CD4-positive, alpha-beta T cell treated with Interferon alpha-2 for 1 hour (primary cell): ENCODE results near the gene KLHL3.
A peak's percentile ranks its signal among the peaks of the same experiment; 100 is the strongest.

Experiments used
- DNase-seq, 2 donors: peaks; one replicate each; pipeline ENCODE4 v3.0.0-alpha.2; 2020 to 2022

The KLHL3 gene

DNA sequence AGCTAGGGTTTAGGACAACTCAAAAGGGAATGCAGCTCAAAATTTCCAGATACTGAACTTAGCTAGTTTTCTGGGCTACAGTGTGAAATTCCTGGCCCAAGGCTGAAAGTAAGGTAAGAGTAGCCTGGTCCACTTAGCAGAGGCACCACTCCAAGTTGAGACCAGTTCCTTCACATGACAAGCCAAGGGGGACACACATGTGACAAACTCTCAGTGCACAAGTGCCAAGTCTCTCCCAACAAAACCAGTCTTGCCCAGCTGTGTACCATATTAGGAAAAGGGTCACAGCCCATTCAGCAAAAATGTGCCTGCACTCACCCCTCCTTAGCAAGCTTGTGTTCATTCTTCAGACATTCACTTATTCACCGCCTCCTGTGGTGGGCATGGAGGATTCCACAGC is 27.8 kb downstream of the KLHL3 start:
- DNase-seq = no peak

DNA sequence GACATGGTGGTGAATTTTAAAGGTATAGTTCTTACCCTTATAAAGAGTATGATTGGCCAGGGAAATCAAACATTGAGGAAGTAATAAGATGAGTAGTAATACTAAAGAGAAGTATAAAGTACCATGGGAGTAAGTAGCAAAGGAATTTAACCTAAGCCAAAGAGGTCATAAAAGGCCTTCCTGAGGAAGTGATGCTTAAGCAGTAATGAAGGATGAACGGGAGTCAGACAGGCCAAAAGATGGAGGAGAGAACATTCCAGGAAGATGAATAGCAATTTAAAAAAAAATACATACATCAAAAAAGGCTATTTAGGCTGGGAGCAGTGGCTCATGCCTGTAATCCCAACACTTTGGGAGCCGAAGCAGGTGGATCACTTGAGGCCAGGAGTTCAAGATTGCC is 29.0 kb downstream of the KLHL3 start:
- no peak for DNase-seq

DNA sequence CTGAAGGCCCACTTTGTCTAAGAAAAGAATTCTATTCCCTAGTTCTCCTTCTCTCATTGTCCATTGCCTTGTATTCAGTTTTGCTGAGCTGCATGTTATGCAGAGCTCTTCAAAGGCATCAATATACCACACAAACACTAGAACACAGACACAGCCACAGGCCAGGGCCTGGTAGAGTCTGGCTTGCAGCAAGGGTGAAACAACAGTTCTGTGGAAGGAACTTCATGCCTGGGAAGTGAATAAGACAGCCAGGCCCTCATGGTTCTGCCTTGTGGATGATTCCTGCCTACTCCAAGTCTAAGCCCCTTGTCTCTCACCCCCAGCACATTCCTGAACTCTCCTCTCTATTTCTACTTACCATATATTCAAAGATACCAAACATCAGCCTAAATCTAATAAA is 30.8 kb downstream of the KLHL3 start:
- no peak for DNase-seq

DNA sequence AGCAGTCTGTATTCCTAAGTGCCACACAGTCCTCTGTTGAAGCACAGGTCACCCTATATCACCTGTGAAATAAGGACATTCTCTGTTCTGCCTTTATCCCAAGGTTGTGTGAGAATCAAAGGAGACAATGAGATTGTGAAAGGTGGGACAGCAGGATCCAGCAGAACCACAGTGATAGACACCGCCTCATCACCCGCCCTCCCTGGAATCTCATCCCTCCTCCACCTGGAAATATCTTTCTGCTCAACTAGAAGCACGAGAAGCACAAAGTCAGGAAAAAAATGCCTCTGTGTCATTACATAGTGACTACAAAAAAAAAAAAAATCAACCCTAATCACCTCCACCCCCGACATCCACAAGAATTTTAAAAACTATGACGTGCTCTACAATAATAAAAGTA is 32.3 kb downstream of the KLHL3 start:
- no peak for DNase-seq

DNA sequence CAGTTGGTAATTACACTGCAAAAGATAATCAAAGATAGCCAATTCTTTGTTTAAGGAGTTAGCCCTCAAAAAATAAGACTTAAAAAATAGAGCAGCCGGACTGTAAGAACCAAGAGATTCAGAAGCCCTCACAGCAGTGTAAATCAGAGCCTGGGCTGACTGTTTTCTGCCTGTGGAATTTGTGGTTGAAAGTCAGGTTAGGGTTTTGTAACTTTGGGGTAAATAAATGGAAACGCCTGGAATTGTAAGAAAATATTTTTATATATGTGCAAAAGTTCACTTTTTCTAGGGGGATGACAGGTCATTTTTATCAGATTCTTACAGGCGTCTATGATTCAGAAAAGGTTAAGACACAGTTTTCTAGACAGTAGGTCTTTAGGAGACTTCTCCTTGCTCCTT is 35.6 kb downstream of the KLHL3 start:
- DNase-seq = no peak

DNA sequence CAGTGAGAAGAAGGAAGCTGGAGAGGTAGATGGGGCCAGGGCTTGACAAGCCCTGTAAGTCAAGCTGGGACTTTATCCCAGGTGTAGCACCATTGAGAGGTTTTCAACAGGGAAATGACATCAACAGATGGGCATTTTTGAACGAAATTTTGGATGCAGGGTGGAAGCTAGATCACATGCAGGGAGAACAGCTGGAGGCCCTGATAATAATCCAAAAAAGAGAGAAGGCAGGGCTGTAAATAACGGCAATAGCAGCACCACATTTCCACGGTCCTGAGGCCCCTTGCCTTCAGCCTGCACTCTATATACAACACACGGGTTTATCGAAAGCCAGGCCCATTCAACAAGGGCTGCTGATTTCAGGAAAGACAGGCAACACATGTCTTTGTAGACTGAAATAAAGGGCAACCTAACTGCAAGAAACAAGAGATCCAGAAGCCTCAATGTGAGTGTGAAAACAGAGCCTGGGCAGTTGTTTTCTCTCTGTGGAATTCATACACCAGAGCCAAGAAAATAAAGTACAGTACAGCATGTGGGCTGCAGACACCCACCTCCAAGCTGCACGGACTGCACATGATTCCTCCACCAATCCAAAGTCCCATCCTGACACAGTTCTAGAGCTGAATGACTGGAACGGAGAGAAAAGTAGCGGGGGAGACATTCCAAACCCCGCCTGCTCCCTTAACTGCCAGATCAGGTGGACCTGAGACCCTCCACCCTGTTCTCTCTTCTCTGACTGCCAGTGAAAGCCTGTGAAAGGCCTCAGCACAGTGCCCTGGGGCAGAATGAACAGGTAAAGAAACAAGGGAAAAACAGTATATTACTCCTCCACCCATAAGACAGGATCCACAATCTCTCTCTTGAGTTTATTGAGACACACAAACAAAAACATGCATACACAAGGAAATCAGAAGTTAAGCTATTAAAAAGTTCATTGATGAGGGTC is 36.3 kb downstream of the KLHL3 start:
- no peak for DNase-seq

DNA sequence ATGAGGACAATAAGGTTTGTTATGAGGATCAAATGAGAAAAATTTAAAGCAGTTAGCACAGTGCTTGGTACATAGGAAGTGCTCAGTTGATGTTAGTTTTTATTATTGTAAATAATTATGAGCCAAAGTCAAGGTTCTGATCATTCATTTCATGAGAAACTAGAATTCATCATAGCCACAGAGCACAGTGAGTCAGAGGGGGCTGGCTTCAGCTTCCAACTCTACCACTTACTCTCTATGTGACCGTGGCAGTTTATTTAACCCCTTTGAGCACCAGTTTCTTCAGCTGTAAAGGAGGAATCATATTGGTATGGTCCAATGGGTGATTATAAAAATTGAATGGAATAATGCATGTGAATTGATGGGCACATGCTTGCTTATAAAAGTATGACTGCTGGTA is 39.4 kb downstream of the KLHL3 start:
- DNase-seq = no peak

DNA sequence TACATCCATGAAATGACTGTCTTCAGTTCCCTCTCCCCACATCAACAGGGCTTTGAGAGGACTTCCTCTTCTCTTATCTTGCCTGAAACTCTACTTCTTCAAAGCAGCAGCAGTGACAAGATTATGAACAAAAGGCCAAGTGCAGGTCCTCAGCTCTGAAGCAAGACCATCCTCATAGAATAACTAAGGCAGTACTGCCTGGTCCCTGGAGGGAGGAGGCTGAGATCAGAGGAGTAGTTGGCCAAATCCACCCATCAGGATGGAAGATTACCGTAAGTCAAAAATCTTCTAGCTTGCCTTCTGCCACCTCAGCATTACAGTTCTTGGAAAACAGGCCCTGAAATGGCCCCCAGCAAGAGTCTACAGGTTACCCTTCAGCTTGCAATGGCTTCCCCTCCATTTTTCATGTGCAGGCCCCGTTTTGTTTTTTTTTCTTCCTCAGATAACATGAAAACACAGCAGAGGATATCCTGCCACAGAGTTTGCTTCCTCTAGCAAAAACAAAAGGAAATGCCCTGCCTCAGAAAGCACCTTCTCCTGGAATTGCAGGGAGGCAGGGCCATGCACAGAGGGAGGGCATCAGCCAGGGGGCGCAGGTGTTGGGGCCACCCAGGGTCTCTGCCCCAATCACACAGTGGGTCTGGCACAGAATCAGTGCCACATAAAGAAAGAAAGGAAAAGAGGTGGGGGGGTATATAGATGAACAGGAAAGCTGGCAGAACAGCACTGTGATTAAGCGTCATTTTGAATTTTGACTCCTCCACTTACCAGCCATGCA is 40.0 kb downstream of the KLHL3 start:
- peak in 1 of 2 donors; percentile 44 for DNase-seq

DNA sequence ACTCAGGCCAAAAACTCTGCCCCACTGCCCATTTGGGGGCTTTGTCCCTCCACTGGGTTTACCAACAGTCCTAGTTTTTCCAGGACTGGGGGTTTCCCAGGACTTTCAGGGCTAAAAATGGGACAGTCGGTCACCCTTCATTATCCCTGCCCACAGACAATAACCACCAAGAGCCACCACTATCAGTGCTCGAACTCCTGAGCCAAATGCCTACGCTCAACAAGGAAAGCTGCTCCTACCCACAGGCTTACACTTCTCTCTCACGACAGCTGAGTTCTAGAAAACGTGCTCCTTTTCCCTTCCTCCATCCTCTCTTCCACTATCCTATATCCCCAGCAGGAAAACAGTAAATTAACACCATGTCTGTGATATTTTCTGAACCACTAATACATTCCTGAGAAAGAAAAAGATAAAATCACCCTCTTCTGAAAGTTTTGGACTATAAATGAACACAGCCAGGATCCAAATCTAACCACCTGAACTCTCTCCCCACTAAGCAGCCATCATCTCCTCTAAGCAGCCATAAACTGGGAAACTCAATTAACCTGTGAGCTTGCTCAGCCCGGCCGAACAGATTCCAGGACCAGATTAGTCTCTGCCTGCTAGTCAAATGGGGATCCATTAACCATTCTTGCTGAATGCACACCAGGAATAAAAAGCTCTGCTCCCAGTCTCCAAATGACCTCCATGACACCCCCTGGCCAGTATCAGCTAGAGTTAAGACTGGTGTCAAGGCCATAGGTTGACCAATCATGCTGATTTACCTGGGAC is 41.8 kb downstream of the KLHL3 start:
- DNase-seq = no peak

DNA sequence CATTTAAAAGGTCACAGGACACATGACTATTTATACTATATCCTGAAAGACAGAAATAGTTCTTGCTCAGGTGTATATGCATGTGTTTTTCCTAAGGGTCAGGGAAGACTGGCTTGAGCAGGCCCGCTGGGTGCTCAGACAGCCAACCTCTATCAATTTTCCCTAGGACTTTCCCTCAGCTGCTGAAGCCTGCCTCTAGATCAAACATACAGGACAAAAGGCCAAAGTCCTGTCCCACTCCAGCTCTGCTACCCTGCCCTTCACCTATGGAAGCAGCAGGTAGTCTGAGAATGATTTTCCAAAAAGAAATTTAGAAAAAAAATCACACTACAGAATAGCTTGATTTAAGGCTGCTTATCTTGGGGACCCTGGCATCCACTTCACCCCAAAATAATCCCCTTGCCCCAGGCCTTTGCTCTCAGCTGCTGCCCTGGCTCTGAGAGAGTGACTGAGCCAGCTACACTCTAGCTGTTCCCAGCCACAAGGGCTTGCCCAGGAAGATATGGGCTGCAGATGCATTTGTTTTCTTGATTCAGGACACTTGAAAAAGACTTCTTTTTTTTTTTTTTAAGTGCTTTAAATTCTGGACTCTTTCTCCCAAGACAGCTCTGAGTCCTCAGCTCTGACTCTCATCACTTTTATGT is 42.5 kb downstream of the KLHL3 start:
- DNase-seq = no peak

DNA sequence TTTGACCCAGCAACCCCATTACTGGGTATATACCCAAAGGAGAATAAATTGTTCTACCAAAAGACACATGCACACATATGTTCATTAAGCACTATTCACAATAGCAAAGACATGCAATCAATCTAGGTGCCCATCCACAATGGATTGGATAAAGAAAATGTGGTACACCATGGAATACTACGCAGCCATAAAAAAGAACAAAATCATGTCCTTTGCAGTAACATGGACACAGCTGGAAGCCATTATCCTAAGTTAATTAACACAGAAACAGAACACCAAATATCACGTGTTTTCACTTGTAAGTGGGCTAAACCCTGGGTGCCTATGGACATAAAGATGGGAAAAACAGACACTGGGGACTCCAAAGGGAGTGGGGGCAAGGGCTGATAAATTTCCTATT is 46.6 kb downstream of the KLHL3 start:
- DNase-seq = no peak

DNA sequence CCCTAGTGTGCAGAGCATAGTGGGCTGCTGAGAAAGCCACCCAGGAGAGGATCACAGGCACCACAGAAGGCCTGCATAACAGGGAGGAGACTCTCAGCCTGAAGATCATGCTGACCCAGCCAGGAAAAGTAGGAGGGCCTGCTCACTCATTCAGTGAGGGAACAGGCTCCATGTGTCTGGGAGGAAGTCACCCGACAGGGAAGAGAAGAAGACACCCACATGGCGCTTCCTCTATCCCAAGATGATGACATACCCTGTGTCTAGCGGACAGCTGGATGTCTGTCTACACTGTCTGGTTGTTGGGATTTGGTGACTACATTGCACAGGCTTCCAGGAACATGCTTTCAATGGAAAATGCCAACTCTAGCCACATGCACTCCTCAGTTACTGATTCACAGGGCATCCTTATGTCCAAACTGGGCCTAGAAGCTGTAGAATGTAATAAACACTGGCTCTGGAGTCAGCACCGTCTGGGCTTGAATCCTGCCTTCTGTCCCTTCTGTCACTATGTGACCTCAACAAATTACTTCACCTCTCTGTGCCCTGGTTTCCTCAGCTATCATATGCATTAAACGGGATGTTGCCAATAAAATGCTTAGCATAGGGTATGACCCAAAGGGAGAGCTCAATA is 47.6 kb downstream of the KLHL3 start:
- no peak for DNase-seq

DNA sequence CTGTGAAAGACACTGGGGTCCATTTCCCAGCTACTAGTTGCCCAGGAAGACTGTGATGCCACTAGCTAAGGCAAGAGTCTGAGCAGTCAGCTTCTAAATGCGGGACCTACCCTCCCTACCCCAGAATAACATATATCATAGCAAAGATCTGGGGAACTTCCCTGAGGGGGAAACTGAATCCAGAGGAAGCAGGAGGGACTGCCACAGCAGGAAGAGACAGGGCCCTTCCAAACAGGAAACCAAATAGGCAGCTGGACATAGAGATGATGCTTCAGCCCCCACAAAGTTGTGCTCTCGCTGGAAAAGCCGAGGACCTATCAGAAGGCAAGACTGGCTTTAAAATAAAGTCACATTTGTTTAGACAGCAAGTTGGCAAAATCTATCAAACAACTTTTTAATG is 51.1 kb downstream of the KLHL3 start:
- DNase-seq = no peak

DNA sequence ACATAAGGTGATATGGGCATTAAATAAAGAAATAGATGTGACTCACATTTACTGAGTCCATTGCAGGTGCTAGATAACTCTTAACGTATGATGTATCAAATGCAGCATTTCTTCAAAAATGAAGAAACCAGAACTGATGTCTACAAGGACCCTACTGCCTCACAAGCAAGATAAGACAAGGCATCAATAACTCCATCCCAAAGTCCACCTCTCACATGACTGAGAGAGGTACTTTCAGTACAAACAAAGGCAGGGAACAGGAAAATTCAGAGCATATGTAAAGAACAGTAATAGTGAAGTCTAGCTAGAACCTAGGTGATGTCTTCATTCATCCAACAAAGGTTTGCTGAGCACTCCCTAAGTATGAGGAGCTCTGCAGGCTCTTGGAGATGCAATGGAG is 54.7 kb downstream of the KLHL3 start:
- DNase-seq = no peak

DNA sequence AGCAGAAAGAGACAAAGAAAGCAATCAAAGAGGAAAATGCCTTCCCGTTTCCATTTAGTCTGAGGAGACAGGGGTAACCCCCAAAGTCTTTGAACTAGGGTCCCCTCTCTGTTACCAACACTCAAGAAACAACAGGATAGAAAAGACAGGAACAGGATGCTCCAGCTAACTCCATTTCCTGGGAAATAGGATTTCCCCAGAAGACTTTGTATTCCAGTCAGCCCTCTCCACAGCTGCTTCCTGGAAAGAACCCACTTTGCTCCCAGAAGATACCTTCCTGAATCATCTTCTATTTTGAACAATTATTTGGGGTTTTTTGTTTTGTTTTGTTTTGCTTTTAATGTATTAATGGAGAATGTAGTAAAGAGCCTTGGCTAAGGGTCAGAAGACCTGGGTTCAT is 56.0 kb downstream of the KLHL3 start:
- DNase-seq = no peak

DNA sequence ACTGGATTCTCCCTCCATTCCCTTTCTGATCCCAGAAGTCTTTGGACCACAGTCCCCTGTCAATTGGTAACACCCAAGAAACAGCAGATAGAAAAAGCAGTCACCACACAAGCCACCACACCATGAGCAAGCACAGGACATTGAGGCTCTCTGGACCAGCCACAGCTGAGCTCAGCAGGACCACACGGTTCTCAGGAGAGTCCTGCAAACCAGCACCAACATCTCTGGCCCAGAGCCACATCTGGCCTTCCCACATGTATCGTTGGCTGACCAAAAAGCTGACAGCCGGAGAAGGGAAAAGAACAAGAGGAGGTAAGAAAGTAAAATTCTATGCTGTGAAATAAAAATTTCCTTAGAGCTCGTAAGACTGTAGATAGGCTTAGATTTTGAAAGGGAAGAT is 56.7 kb downstream of the KLHL3 start:
- no peak for DNase-seq

DNA sequence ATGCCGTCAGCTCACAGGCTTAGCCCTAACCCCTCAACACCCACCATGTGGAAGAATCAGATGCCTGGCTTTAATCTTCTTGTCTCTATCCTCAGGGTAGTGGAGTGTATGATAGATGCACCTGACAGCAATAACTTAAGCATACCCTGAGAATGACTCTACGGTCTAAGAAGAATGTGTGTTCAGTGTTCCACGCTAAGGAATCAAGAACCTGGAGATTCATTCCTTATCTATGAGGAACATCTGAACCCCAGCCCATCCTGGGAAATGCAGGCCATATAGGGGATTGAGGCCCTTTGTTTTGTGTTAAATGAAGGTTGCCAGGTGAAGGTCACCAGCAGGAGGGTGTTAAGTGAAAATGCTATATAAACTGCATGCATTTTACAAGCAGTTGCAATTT is 63.0 kb downstream of the KLHL3 start:
- no peak for DNase-seq

DNA sequence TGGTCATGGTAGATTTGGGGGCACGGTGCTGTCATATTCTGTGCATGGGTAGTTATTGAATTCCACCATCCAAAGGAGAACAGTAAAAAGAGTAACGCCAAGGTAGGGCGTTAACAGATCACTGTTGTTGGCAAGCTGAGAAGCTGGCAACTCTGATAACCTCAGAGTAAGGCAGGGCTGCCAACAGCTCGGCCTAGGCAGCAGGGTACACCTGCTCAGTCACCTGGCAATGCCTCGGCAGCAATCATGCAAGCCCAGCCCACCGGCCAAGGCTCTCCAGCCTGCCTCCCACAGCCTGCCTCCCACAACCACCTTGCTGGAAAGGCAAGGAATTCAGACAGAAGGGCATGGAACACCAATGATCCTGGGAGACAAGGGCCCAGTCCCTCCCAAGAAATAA is 63.9 kb downstream of the KLHL3 start:
- no peak for DNase-seq

DNA sequence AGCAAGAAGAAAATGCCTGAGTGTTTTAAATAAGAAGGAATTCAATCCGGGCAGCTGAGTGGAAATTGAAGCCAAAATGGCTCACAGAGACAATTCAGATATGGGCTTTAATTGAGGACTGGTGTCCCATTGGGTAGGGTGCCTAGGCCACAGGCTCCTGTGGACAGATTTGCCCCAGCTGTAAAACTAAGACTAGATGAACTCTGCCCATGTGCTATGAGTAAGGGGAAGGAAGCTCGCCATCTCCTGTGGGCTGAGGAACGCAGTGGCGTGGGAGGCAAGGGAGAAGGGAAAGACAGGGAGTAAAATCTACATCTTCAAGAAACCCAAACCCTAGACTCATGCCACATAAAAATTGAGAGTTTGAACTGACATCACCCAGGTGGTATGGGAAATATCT is 66.1 kb downstream of the KLHL3 start:
- no peak for DNase-seq

DNA sequence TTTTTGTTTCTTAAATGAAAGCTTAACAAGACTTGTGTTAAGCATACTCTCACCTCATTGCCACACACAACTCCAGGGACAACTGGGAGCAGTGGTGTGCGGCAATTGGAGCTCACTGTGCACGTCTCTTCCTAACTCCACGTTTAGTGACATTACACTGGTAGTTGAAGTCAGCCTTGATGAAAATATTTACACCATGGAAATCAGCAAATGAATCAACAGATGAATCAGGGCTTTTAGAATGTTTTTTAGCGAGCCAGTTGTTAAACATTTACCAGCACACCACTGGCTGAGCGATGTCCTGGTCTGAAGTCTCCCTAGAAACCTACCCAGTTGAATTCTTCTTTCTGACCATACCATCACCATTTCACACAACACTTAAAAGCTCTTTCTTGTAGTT is 67.3 kb downstream of the KLHL3 start:
- no peak for DNase-seq

DNA sequence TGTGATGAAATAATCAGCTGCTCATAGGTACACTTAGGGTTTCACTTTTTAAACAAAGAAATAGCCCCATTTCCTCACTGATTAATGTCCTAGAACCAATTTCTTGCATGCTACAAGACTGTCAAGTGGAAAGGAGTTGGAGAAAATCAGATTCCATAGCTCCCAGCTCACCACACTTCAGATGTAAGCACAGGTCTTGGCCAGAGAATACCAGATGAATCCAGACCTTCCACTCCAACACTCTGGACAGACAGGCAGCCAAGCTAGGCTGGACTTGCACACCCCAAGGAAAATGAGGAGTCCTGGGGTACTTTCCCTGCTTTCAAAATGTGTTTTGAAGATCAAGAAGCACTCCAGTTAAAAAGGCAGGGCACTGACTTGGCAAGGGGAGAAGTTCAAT is 68.5 kb downstream of the KLHL3 start:
- DNase-seq = no peak

DNA sequence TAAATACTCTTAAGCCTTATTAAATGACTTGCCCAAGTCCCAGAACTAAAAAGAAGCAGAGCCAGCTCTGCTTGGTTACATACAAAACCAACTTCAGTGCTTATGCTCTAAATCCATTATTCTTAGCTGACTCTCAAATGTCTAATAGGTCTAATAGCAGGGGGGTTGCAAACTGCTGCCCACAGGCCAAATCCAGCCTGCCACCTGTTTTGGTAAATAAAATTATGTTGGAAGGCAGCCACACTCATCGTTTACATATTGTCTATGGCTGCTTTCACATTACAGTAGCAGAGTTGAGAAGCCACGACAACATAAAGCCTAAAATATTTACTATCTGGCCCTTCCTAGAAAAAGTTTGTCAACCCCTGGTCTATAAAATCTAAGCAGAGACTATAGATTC is 69.0 kb downstream of the KLHL3 start:
- no peak for DNase-seq

DNA sequence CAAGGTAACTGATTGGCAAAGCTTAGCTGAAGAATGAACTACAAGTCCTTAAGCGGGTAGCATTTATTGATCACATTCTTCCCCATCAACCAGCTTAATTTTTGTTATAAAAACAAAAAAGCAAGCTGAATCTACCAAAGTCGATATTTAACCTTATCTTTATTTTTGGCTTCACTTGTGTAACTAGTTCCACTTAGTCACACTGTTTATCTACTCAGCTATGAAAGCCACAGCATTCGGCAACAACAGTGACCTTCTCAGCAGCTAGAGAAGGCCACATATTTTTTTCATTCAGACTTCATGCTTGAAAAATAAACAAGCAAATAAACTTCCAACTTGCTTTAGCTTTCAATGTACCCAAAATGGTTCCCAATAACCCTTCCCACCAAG is 69.4 kb downstream of the KLHL3 start:
- no peak for DNase-seq
